ENCODE results near the gene SYNPO. TPM values are rescaled to one million over a fixed set of nuclear protein-coding genes. Genes with fewer than 3 reads are reported as not detected.

Gene SYNPO
- total RNA-seq, 1 experiment from 2014 or later, result 7.1 TPM

DNA sequence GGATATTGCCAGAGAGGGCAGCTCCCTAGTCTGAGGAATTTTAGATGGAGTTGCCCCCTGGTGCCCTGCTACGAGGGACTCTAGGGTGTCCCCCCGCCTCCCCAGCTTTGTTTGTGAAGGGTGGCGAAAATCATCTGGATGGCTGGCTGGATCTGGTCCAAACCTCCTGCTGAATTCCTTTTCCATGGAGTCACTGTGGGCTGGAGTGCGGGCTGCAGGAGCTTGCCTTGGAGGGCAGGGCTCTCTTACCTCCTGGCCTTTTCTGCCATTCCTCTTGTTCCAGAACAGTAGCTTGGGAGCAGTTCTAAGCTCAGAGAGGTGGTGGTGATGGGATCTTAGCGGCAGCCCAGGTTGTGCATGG lies 2.1 kb downstream of the SYNPO start:
- peak; percentile 91 for DNase-seq (ENCODE audit: low spot score)

DNA sequence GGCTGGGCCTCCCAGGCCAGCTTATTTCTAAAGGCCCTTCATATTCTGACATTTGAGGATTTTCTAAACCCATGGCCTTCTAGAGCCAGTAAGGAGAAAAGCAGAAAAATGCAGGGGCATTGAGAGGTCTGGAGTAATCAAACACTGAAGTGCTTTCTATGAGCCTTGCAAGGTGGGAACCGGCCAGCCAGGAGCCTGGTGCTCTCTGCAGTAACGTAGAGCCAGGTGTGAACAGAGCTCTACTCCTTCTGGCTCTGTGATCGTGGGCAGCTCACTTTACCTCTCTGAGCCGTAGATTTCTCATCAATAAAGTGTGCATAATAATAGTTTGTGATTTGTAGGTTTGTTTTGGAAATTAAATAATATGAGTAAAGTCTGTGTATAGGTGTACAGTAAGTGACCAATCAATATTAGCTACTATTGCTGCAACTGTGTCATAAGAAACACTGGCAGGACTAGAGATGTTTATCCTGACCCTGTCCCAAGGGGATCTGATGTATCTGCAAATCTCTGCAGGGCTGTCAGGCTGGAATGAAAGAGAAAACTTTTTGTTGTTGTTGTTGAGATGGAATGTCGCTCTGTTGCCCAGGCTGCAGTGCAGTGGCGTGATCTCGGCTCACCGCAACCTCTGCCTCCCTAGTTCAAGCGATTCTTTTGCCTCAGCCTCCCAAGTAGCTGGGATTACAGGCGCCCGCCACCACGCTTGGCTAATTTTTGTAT lies 2.7 kb downstream of the SYNPO start:
- DNase-seq (ENCODE audit: low spot score), result no peak

DNA sequence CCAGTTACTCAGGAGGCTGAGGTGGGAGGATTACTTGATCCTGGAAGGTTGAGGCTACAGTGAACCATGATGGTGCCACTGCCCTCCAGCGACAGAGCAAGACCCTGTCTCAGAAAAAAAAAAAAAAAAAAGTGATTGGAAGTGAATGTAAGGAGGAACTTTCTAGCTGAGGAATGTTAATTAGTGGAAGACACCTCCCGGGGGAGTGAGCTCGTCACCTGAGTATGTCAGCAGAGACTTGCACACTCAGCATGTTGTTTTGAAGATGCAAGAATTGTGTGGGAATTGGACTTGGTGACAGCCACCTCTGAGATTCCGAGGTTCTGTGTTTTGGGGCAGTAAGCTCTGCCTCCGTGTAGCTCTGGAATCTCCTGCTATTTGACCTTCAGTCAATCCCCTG lies 3.6 kb downstream of the SYNPO start:
- DNase-seq (ENCODE audit: low spot score), result no peak

DNA sequence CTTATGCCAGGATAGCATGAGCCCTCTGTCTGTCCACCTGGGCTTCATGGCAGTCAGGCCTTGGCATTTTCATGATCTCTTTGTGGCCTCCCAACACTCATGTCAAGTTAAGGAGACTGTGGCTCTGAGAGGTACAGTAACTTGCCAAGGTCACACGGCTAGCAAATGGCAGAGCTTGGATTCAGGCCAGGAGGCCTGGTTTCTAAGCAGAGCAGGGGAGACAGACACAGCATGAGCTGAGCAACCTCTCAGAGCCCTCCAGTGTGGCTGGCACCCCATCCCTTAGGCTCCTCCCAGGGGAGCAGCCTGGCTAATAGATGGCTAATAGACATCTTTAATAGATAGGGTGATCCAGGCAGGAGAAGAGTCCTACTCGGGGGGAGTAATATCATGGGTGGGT lies 4.1 kb downstream of the SYNPO start:
- DNase-seq (ENCODE audit: low spot score), result no peak

DNA sequence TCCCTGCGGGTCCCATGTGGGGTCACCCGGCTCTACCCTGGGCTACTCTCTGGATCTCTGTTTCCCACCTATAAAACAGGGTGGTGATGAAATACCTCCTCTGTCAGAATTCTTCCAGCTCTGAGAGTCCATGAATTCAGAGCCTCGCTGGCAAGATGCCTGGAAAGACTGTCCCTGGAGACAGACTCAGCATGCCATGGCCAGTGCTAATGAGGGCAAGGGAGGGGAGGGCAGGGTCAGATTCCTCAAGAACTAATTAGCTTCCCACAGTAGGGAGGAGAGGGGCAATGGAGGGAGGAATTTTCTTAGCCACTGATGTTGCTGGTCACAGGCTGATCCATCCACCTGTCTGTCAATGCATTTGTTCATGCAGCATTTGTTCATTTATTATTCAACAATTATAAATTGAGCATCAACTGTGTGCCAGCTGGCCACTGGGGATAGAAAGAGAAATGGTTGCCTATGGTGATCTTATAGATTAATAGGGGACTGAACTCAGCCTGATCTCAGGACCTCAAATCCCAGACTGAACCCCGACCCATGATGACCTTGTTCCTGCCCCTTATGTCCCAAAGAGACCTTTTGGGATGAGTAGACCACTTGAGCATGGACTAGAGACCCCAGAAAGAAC lies 4.7 kb downstream of the SYNPO start:
- peak; percentile 74 for DNase-seq (ENCODE audit: low spot score)

DNA sequence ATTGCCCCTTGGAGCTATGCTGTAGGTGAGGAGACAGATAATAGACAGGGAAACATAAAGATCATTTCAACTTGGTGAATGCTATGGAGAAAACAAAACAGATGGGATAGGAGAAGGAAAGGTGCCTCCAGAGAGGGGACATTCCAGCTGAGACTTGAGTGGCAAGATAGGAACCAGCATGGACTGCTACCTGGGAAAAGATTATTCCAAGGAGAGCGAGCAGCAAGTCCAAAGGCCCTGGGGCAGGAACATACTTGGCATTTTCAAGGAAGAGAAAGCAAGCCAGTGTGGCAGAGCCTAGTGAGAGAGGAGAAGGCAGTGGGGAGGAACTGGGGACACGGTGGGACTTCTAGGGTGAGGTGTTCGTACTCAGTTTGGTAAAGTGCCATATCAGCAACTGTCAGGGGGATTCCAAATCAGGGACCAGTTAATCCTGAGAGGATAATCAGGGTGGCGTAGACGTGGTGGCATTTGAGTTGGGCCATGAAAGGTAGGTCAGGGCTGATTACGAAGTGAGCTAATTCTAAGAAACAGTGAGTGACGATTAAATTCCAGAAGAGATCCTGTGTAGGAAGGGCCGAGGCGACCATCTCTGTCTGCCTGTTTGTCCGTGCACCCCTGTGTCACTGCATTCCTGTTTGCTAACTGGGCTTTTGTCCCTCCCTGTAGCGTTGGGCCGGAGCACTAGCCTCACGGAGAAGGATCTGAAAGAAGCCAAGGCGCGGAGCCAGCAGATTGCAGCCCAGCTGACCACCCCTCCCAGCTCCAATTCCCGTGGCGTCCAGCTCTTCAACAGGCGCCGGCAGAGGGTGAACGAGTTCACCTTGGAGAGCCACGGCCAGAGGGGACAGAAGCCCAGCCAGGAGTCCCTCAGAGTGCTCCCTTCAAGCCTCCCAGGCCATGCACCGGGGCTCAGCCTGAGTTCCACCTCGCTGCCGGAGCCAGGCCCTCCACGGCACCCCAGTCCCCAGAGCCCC lies 7.1 kb downstream of the SYNPO start:
- no peak for DNase-seq (ENCODE audit: low spot score)

DNA sequence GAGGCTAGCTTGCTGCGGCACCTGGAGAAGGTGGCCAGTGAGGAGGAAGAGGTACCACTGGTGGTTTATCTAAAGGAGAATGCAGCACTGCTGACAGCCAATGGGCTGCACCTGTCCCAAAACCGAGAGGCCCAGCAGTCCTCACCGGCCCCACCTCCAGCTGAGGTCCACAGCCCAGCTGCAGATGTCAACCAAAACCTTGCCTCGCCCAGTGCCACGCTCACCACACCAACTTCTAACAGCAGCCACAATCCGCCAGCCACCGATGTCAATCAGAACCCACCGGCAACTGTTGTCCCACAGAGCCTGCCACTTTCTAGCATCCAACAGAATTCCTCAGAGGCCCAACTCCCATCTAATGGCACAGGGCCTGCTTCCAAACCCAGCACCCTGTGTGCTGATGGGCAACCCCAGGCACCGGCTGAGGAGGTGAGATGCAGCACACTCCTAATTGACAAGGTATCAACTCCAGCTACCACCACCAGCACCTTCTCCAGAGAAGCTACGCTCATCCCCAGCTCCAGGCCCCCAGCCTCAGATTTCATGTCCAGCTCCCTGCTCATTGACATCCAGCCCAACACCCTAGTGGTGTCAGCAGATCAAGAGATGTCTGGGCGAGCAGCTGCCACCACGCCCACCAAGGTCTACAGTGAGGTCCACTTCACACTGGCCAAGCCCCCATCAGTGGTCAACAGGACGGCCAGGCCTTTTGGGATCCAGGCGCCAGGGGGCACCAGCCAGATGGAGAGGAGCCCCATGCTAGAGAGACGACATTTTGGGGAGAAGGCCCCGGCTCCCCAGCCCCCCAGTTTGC lies 8.0 kb downstream of the SYNPO start:
- no peak for DNase-seq (ENCODE audit: low spot score)

DNA sequence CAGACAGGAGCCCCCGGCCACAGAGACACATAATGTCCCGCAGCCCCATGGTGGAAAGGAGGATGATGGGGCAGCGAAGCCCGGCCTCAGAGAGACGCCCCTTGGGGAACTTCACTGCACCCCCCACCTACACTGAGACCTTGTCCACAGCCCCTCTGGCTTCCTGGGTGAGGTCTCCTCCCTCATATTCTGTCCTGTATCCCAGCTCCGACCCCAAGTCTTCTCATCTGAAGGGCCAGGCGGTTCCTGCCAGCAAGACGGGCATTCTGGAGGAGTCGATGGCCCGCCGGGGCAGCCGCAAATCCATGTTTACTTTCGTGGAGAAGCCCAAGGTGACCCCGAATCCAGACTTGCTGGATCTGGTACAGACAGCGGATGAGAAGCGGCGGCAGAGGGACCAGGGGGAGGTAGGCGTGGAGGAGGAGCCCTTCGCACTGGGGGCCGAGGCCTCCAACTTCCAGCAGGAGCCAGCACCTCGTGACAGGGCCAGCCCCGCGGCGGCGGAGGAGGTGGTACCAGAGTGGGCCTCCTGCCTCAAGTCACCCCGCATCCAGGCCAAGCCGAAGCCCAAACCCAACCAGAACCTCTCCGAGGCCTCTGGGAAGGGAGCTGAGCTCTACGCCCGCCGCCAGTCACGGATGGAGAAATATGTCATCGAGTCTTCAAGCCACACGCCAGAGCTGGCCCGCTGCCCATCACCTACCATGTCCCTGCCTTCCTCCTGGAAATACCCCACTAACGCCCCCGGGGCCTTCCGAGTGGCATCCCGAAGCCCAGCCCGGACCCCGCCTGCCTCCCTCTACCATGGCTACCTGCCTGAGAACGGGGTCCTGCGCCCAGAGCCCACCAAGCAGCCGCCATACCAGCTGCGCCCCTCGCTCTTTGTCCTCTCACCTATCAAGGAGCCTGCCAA lies 8.9 kb downstream of the SYNPO start:
- no peak for DNase-seq (ENCODE audit: low spot score)

DNA sequence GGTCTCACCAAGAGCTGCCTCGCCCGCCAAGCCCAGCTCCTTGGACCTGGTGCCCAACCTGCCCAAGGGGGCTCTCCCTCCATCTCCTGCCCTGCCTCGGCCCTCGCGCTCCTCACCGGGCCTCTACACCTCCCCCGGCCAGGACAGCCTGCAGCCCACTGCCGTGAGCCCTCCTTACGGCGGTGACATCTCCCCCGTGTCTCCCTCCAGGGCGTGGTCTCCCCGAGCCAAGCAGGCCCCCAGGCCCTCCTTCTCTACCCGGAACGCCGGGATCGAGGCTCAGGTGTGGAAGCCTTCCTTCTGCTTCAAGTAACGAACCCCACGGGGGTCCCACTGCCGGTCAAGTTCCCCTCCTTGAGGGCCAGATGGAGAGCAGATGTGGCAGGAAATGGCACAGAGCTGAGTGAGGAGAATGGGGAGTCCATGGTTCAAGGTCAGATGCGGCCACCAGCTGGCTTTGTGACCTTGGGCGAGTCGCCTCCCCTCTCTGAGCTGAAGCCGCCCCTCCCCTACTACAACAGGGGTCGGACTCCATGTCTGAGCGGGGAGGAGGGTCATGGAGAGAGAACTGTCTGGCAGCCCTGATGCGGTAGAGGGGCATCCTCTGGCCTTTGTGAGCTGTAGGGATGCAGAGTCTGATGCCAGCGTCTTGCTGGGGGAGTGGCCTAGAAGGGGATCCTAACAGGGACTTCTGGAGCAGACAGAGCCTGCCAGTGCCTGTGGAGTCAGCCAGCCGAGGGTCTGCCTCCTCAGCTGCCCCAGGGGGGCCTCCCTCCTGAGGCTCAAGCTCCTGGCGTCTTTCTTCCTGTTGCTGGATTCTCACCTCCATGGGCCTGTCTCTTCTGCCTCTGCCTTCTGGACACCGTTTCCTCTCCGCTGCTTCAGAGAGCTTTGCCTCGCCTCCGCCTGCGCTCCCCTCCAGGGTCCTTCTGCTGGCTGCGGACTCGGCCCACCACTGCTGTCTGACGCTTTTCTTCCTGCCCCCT lies 9.9 kb downstream of the SYNPO start:
- no peak for DNase-seq (ENCODE audit: low spot score)

DNA sequence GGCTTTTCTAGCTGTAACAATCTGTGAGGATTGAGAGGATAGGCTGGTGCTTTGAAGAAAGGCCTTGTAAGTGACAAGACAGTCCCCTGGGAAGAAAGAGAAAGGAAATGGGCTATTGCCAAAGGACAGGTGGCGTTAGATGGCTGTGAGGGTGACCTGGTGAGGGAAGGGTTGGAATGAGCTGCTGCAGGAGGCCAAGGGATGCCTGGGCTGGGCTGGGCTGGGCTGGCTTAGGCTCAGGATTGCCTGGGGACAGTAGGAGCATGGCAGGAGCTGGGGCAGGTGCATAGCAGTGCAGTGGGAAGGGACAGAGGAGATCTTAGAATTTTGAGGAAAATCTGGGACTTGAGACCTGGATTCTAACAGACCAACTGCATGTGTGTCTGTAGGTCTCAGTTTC lies 10.9 kb downstream of the SYNPO start:
- no peak for DNase-seq (ENCODE audit: low spot score)

DNA sequence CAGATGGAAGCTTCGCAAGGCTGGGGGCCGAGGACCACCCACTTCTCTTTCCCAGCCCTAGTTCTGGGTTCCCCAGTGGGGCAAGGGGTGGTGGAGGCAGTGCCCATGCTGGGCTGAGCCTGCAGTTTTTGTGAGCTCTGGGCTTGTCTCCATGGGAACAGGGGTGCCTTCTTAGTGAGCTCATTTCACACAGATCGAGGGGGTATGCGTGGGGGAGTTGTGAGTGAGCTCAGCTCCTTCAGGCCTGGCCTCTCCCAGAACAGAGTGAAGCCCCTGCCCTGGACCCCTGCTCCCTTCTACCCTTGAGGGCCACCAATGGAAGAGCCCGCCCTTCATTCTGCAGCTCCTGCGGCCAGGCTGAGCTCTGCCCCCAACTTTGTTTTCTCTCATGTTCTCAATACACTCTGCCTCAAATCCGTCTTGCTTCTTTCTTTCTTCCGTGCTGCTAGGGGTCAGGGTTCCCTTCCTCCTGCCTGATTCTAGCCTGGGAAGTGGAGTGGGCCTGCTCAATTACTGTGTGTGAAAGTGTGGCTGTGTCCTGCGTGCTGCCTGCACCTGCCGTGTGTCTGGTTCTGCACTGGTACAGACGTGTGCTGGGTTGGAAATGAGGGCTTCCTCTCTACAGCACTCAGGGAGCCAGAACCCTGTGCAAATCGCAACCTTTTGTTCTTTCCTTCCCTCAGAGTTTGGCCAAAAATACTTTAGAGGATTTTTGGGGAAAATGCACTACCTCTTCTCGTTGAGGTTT lies 11.6 kb downstream of the SYNPO start:
- no peak for DNase-seq (ENCODE audit: low spot score)

DNA sequence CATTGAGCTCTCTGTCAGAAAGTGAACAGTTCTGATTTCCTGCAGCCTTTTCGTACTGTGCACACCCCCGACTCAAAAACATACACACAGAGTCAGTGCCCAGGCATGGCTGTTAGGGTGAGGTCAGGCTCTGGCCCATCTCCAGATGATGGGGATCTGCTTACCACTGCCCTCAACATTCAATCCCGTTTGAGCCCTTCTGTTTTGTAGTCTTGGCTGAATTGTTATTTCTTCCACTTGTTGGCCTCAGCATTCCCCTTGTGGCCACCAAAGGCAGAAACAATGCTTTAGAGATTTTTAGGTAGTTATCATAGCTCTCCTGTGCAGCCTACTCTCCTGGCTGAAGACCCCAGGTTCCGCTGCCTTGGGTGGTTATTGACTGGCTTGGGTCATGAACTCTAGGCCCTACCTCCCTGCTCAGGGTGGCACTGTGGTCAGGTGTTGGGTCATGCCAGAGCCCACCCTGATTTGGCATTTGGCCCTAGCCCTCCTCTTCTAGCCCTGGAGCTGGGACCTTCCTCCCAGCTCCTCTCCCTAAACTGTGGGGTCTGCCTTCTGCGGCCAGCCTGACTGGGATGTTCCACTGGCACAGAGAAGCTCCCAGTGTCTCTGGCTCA lies 12.8 kb downstream of the SYNPO start:
- DNase-seq (ENCODE audit: low spot score), result no peak

DNA sequence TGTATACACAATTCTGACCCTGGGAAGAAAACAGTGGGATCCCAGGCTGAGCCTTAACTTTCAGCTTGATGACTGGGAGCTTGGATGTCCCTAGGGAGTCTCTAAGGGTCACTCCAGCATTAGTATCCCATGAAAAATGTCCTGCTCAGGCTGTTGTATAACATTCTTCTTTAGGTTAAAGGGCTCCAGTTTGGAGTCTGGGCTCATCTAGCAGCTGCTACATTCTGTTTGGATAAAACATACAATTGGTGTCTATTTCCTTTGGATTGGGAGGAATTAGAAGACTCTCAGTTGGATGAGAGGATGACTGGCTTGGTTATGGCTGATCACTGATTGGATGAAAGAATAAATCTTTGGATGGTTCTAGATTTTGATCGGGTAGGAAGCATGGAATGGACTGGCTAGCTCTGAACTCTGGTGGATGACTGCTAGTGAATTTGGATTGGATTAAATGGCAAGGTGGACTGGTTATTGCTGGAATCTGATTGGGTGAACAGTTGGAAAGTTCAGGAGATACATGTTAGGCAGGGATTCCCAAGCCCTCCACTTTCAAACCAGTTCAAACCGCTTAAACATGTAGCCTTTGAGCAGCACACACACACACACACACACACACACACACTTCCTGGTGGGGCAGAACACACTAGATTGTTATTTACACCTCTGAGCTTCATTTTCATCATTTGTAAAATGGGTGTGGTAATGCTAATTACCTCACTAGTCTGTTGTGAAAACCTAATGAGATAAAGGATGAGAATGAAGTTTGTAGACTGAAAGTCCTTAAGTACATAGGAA lies 13.5 kb downstream of the SYNPO start:
- DNase-seq (ENCODE audit: low spot score), result no peak

DNA sequence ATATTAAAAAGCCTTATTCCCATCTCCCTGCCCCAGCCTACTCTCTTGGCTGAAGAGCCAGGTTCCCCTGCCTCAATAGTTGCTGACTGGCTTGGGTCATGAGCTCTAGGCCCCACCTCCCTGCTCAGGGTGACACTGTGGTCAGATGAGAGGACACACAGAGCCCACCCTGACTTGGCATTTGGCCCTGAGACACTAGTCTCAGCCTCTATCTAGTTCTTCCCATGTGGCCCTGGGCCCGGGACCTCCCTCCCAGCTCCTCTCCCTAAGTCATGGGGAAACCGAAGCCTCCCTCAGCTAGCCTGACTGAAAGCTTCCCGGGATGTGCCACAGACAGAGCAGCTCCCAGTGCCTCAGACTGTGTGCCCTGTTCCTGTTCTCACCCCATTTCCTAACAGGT lies 14.8 kb downstream of the SYNPO start:
- DNase-seq (ENCODE audit: low spot score), result no peak

DNA sequence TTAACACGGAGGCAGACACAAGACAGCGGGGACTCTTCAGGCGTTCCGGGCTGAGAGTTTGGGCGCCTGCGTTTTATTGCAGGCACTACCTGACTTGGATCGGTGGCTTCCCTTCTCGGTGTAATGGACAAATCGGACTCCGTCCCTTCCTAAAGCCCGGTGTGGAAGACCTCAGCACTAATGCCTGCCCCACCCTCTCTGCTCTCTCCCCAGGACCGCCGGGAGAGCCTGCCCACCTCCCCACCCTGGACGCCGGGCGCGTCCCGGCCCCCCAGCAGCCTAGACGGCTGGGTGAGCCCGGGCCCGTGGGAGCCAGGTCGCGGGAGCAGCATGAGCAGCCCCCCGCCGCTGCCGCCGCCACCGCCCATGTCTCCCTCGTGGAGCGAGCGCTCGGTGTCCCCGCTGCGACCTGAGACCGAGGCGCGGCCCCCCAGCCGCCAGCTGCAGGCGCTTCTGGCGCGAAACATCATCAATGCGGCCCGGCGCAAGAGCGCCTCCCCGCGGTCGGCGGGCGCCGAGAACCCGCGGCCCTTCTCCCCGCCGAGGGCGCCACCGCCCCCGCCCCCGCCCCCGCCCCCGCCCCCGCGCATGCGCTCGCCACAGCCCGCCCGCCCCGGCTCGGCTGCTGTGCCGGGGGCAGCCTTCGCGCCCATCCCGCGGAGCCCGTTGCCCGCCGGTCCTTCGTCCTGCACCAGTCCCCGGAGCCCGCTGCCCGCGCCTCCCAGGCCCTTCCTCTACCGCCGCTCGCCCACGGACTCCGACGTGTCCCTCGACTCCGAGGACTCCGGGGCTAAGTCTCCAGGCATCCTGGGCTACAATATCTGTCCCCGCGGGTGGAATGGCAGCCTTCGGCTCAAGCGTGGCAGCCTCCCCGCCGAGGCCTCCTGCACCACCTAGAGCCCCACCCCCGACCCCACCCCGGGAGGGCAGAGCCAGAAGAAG lies 16.0 kb downstream of the SYNPO start:
- no peak for DNase-seq (ENCODE audit: low spot score)

DNA sequence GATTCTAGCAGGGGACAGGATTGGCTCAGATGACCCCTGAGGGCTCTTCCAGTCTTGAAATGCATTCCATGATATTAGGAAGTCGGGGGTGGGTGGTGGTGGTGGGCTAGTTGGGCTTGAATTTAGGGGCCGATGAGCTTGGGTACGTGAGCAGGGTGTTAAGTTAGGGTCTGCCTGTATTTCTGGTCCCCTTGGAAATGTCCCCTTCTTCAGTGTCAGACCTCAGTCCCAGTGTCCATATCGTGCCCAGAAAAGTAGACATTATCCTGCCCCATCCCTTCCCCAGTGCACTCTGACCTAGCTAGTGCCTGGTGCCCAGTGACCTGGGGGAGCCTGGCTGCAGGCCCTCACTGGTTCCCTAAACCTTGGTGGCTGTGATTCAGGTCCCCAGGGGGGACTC lies 17.7 kb downstream of the SYNPO start:
- DNase-seq (ENCODE audit: low spot score), result no peak

Measured in H4 (cell line).